Neutrophil (primary cell): ENCODE results near the gene ADORA2B.

Experiments
- H3K27ac ChIP-seq: fragments of 200-600 bp; sonication (generic); 2 replicates; pipeline ENCODE4 v1.5.1; 2016; ENCODE audit warnings: mild to moderate bottlenecking, moderate library complexity
- H3K27me3 ChIP-seq: fragments of 200-600 bp; sonication (generic); 2 replicates; pipeline ENCODE4 v1.6.0; 2016; ENCODE audit warnings: mild to moderate bottlenecking
- H3K36me3 ChIP-seq: fragments of 200-600 bp; sonication (generic); 2 replicates; pipeline ENCODE4 v1.5.1; 2017
- H3K4me1 ChIP-seq, 2 experiments: fragments of 200-600 bp in 1 of 2; sonication (generic) in 1 of 2; 1 replicate in 1 of 2; 2 replicates in 1 of 2; pipeline versions ENCODE4 v1.5.1 to v1.6.1; 2013 to 2016; ENCODE audit warnings: low read depth in 1 of 2, low read length in 1 of 2, mild to moderate bottlenecking in 1 of 2, moderate library complexity in 1 of 2; ENCODE audit not compliant: control insufficient read depth in 1 of 2, insufficient read depth in 1 of 2
- H3K4me3 ChIP-seq, 2 experiments: fragments of 200-600 bp in 1 of 2; sonication (generic) in 1 of 2; 1 replicate in 1 of 2; 2 replicates in 1 of 2; pipeline ENCODE4 v1.5.1; 2013 to 2016; ENCODE audit warnings: low read depth in 1 of 2, low read length in 1 of 2, mild to moderate bottlenecking in 1 of 2, moderate library complexity in 1 of 2
- H3K9me3 ChIP-seq: fragments of 200-600 bp; sonication (generic); 2 replicates; pipeline ENCODE4 v1.5.1; 2016
- CTCF ChIP-seq: fragments of 200-600 bp; sonication (generic); IDR thresholded peaks from 2 replicates; pipeline ENCODE4 v1.5.1; 2016; ENCODE audit warnings: antibody characterized with exemption

The ADORA2B gene

GRCh38 chr17:15971098-15971678, 26.3 kb downstream of the ADORA2B start:
- no peaks in the 10 kb centered on the region for H3K9me3 ChIP-seq
- H3K4me1 ChIP-seq, result peaks cover 13 to 14% of the 10 kb centered on the region in 2 experiments
- no peak for TF ChIP-seq CTCF
- no peak overlapping the region for H3K27ac ChIP-seq
- H3K4me3 ChIP-seq, result no peak overlapping the region
- peaks cover 14% of the 10 kb centered on the region for H3K36me3 ChIP-seq
- H3K27me3 ChIP-seq, result no peaks in the 10 kb centered on the region

- Histone ChIP-seq H3K27me3 (no peaks in the 10 kb centered on the region), H3K36me3 (peaks cover 14% of the 10 kb centered on the region), H3K27ac (no peak overlapping the region), H3K4me1 (peaks cover 6 to 7% of the 10 kb centered on the region in 2 experiments), H3K9me3 (no peaks in the 10 kb centered on the region), H3K4me3 (no peak overlapping the region)
- TF ChIP-seq CTCF, result no peak
These were observed 27.0 kb downstream of the ADORA2B start for GRCh38 chr17:15971882-15972281.

GRCh38 chr17:15972497-15972951, 27.6 kb downstream of the ADORA2B start:
- no peak overlapping the region for H3K27ac ChIP-seq
- no peak for TF ChIP-seq CTCF
- no peak overlapping the region for H3K4me3 ChIP-seq
- H3K9me3 ChIP-seq, result no peaks in the 10 kb centered on the region
- no peaks in the 10 kb centered on the region for H3K27me3 ChIP-seq
- peaks cover 0 to under 1% of the 10 kb centered on the region in 2 experiments for H3K4me1 ChIP-seq
- H3K36me3 ChIP-seq, result peaks cover 14% of the 10 kb centered on the region

- no peaks in the 10 kb centered on the region for H3K4me1 ChIP-seq
- no peak overlapping the region for H3K27ac ChIP-seq
- no peak for TF ChIP-seq CTCF
- H3K9me3 ChIP-seq, result no peaks in the 10 kb centered on the region
- peaks cover 18% of the 10 kb centered on the region for H3K36me3 ChIP-seq
- H3K27me3 ChIP-seq, result no peaks in the 10 kb centered on the region
- no peak overlapping the region for H3K4me3 ChIP-seq
These were observed 28.1 kb downstream of the ADORA2B start for GRCh38 chr17:15973016-15973415.

GRCh38 chr17:15973834-15974233, 28.9 kb downstream of the ADORA2B start:
- Histone ChIP-seq H3K4me1 (no peaks in the 10 kb centered on the region), H3K27me3 (no peaks in the 10 kb centered on the region), H3K4me3 (no peak overlapping the region), H3K36me3 (peaks cover 19% of the 10 kb centered on the region), H3K9me3 (no peaks in the 10 kb centered on the region), H3K27ac (no peak overlapping the region)
- no peak for TF ChIP-seq CTCF
